Endometrium (tissue), 2 donors: ENCODE measurements around the gene AGBL4.

Experiments
- FAIRE-seq: peaks from 2 replicates; lab custom pipeline; 2012; peaks lifted over from hg19 to GRCh38; lab: Jason Lieb, UNC
- donor health status: control.
- donor health status: control.

Gene AGBL4

DNA sequence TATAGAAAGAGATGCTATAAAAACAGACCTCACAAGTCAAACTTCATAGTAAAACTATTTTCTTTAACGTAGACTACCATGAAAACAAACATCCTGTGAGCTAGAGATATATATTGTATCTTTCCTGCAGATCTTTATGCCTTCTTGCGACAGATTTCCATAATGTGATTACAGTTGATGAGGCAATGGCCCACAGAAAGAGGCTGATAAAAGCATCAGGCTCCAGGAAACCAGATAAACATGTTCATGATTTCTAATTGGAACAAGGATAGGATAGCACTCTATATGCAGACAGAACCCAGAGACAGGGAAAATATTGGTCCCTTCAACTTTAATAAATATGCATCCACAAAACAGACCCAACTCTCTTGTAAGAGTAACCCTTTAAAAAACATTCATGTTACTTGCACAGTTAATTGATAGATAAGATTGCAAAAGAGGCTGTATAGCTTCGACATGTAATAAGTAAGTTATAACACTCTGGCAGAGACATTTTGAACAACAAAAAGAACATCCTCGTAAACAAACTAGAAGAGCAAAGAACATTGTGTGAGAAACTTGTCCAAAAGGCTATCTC is 329.4 kb downstream of the AGBL4 start:
- no peak for FAIRE-seq

DNA sequence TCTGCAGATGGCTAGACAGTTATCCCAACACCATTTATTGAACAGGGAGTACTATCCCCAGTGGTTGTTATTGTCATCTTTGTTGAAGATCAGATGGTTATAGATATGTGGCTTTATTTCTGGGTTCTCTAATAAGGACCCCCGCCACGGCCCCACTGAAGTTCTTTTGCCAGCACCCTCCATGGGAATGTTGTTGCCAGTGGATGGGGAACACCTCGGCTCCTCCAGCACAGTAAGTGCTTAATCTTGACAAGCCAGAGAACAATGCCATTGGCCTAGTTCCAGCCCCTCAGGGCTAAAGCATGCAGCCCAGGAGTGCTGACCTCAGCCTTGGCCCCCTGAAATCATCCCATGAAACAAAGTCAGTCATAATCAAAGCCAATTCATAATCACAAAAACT is 337.6 kb downstream of the AGBL4 start:
- FAIRE-seq: no peak

DNA sequence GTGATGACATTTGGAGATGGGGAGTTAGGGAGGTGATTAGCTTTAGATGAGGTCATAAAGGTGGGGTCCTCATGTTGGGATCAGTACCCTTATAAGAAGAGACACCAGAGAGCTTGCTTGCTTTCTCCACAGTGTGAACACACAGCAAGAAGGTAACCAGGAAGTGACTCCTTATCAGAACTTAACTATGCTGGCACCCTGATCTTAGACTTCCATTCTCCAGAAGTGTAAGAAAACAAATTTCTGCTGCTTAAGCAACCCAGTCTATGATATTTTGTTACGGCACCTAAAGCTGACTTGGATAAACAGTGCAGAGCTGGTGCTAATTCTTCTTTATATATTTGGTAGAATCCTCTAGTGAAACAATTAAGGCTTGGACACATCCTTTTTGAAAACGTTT is 346.0 kb downstream of the AGBL4 start:
- no peak for FAIRE-seq

DNA sequence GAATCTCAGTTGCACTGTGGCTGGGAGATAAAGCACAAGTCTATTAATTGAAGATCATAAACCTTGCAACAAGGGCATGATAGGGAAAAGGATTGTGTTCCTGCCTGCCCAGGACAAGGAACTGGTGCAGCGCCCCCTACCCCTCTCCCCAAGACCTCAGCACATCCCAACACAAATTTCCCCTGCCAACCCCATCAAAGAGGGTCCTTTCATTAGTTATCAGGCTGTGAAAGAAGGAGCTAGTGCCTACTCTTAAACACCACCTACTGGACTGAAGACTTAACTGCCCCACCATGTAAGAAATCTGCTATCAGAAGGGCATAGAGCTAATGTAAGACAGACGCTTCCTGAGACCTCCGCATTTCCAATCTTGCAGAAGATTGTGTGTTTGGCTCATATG is 372.6 kb downstream of the AGBL4 start:
- FAIRE-seq: no peak

DNA sequence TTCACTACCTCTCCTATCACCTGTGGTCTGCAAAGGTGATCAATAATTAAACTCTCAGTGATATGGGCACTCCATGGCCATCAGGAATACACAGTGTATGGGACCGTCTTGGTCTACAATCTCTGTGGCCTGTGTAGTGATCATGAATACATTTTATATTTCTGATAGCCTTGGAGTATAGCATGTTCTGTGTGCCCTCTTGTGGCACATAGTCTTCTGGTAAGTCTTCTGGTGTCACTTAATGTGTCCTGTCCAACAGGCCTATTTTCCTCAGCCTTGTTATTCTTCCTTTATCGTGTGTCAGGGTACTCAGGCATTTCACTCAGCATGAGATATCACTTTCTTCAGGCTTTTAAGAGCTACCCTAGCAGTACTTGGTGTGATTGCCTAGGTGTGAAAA is 393.6 kb downstream of the AGBL4 start:
- no peak for FAIRE-seq

DNA sequence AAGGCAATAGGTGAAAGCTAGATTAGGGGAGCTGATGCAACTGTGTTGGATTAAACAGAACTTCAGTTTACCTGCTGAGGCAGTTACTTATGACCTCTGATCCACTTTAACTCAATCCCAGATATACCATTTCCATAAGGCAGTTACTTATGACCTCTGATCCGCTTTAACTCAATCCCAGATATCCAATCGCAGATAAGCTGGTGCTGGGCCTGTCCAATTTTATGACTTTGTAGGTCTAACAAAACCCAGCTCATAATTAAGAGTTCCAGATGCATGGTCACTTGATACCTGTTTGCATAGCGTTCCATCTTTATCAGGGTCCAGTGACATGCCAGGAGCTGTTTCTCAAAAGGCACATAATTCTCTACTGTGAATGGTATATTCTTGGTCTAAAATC is 396.0 kb downstream of the AGBL4 start:
- no peak for FAIRE-seq

DNA sequence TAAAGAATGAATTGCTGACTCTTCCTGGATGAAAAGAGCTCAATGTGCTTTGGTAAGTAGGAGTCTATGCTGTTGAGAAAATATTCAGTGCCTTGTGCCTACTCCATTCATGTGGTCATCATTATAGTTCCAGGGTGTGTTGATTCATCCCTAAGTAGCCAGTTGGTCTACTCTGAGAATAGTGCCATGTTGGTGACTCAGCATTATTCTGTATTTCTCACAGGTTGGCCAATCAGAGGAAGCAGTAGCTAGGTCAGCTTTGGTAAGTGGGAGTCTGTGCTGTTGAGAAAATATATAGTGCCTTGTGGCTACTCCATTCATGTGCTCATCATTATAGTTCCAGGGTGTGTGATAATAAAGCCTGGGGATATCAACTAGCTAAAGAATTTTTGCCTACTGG is 397.3 kb downstream of the AGBL4 start:
- FAIRE-seq: no peak

DNA sequence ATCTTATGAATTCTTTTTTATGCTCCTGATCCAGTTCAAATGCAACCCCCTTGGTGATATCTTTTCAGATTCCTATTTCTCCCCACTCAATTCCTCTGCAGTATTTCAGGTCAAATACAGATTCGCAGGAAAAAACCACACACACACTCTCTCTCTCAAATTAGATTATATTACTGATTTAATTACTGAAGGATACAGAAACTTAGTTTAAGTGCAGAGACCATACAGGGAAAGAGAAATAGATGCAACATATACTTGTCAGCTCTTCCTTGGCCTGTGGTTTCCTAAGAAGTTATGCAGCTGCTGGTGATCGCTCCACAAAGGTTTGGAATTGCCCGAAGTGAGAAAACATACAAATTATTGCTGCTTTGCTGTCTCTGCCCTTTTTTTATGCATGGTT is 400.9 kb downstream of the AGBL4 start:
- no peak for FAIRE-seq

DNA sequence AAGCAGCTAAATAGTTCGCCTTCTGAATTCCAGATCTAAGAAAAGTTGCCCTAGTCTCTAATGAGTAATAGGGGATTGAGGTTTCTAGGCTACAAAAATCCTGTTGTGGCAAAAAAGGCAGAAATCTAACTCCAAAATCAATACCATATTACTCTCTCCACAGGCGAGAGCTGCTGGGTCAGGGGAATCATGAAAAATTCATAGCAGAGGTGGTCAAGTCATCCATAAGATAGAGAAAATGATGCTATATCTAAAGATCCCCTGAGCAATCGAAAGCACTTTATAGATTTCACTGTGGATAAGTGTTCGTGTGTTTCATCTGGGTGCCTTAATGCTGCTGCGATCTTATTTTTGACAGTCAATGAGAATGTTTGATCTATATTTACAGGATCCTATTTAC is 417.7 kb downstream of the AGBL4 start:
- no peak for FAIRE-seq

DNA sequence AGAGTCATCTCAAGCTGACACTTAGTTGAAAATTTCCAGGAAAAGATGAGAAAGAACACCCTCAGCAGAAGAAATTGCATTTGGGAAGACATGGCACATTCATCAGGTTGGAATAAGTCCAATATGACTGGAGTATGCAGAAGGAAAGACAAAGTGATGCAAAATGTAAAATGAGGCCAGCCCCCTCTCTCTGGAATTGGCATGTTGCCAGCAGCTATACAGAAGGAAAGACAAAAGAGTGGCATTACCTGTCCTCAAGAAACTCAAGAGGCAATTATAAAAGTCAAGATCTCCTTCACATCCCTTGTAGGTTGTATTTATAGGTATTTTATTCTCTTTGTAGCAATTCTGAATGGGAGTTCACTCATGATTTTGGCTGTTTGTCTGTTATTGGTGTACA is 426.3 kb downstream of the AGBL4 start:
- FAIRE-seq: no peak

DNA sequence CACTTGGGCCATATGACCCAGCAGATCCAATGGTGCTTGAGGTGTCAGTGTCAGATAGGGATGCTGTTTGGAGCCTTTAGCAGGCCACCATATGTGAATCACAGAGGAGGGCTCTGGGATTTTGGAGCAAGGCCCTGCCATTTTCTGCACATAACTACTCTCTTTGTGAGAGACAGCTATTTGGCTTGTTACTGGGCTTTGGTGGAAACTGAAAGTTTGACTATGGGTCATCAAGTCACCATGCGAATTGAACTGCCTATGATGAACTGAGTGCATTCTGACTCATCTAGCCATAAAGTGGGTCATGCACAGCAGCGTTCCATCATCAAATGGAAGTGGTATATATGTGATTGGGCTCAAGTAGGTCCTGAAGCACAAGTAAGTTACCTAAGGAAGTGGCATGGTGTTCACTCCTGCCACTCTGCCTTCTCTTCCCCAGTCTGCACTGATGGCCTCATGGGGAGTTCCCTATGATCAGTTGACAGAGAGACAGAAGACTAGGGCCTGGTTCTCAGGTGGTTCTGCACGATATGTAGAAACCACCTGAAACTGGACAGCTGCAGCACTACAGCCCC is 447.3 kb downstream of the AGBL4 start:
- no peak for FAIRE-seq

DNA sequence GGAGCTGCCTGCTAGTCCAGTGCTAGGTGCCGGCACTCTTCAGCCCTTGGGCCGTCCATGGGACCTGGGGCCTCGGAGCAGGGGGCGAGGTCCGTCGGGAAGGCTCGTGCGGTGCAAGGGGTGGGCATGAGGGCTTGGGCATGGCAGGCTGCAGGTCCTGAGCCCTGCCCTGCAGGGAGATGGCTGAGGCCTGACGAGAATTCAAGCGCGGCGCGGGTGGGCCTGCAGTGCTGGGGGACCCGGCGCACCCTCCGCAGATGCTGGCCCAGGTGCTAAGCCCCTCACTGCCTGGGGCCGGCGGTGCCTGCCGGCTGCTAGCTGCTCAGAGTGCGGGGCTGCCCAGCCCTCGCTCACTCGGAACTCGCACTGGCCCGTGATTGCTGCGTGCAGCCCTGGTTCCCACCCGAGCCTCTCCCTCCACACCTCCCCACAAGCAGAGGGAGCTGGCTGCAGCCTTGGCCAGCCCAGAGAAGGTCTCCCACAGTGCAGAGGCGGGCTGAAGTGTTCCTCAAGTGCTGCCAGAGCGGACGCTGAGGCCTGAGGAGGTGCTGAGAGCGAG is 467.0 kb downstream of the AGBL4 start:
- FAIRE-seq: no peak

DNA sequence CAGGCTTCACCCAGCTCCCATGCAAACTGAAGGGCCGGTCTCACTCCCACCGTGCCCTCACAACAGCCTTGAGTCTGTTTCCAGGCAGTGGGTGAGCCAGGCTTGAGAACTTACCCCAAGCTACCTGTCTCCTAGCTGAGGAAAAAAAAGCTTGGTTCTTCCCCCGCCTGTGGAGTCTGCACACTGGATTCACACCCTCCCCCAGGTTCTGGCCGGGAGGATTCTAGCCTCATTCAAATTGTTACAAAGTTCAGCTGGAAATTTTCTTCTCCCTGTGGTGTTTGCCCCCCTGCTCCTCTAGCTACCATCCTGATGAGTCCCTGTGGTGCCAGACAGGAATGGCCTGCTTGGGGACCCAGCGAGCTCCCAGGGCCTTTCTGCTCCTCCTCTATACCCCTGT is 471.7 kb downstream of the AGBL4 start:
- no peak for FAIRE-seq

DNA sequence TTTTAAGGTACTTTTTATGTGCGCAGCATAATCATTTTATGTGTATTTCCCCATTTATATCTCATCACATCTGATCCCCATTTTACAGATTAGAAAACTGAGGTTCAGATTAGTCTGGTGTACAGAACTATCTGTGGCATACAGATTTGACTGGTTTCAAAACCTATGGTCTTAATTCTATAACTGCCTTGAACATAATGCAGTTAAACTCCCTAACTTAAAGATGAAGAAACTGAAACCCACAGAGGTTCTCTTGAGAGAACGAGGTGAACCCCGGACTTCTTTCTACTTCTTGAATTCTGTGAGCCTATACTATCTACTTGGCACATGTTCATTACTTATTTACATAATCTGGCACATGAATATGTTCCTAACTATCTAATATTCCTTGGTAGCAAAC is 479.1 kb downstream of the AGBL4 start:
- no peak for FAIRE-seq

DNA sequence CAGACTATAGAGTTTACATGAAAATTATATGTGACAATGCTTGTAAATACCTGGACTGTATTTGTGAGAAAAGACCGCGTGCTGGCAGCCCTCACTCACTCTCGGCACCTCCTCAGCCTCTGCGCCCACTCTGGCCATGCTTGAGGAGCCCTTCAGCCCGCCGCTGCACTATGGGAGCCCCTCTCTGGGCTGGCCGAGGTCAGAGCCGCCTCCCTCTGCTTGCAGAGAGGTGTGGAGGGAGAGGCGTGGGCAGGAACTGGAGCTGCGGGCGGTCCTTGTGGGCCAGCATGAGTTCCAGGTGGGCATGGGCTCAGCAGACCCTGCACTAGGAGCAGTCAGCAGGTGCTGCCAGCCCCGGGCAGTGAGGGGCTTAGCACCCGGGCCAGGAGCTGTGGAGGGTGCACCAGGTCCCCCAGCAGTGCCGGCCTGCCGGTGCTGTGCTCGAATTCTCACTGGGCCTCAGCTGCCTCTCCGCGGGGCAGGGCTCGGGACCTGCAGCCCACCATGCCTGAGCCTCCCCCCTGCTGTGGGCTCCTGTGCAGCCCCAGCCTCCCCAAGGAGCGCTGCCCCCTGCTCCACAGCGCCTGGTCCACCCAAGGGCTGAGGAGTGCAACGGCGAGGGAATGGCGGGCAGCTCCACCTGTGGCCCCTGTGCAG is 482.5 kb downstream of the AGBL4 start:
- FAIRE-seq: no peak

DNA sequence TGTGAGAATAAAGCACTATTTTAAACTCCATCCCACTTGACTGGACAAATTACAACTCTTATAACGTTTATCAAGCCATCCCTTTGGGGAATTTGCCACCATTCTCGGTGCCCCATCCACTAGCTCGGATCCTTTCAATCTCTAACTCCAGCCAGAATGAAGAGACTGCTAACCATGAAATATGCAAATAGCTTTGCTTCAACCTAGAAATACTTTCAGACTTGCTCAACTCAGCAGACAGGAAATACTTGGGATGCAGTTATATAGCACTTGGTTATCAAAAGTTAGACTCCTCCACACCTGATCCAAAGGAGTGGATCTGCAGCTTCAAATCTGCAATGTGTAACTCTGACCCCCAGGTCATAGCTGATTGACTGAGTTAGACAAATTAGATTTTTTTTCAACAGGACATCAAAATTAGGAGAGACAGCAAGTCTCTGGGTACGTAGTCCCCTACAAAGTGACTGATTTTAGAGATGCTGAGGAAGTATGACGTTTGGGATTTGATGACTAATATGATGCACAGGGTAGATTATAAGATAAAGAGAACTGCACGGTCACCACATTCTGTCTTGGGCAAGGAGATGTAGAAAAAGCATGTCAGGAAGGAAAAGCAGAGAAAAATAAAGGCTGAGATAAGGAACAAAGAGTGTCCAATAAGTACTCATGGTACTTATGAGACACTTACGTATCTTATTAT is 496.0 kb downstream of the AGBL4 start:
- no peak for FAIRE-seq

DNA sequence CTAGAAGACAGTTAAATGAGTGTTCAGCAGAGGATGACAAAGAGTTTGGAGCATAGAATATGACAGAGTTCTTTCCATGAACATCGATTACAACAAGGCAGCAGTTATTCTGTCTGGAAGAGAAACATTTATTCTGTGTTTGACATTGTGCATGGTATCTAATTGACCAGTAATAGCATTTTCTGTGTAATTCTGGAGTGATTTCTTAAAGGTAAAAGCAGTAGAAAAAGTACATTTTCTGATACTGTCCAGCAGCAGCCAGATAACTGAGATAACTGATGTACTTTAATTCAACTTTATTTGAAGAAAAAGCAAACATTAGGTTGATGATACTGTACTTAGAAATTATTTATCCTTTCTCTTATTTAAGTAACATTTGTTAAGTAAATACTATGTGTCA is 497.1 kb downstream of the AGBL4 start:
- FAIRE-seq: no peak

DNA sequence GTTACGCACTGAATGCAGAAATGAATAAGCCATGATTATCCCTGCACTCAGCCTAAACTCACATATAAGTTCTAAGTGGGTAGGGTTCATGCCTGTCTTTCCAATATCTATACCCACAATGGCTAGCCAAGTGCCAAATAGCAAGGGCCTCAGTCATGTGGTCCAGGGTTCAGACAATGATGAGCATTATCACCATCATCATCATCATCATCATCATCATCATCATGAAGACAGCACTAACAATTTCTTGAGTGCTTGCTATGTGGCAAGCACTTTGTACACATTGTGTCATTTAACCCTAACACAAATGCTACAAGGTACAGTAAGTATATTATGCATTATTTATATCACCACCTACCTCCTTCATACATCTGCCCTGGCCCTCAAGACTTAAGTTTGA is 500.0 kb downstream of the AGBL4 start:
- no peak for FAIRE-seq

DNA sequence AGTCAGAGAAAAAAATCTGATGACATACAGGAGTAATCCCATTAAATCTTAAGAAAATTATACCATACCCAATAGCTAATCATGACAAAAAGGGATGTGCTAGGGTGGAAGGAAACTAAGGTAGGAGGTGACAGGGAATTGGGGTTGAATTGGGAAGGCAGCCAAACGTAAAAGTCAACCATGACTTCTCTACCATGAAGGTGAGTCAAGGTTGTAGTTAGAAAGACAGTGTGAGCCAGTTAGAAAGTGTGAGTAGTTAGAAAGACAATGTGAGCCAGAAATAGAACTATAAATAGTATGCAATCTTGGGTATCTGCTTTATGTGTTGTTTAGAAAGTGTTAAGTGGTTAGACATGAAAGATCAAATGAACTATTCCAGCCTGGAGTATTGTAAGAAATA is 556.8 kb downstream of the AGBL4 start:
- no peak for FAIRE-seq

DNA sequence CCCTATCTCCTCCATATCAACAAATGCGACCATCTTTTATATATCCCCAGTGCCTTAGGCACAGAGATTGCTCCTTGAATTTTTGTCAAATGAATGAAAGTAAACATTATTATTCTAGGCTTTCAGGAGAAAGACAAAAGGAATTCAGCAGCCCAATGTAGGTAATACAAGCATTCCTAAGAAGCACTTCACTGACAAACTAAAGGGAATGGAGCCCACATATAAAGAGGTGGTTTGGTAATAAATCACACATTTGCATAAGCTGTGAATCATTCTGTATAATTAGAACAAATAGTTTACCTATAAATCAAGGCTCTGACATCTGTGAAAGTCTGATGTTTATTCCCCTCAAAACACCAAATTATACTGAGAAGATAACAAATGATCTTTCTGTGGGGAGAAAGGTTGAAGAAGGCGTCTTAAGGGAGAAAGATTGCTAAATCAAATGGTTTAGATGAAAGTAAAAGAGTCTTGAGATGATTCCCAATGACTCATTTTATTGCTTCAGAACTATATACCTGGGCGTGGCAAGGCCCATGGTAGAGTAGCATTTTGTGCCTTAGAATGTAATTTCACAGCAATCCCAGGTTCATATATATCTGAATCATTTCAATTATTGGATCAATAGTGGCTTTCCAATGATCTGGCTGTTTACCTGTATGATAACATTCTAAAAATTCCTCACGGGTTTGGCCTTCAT is 558.1 kb downstream of the AGBL4 start:
- no peak for FAIRE-seq

DNA sequence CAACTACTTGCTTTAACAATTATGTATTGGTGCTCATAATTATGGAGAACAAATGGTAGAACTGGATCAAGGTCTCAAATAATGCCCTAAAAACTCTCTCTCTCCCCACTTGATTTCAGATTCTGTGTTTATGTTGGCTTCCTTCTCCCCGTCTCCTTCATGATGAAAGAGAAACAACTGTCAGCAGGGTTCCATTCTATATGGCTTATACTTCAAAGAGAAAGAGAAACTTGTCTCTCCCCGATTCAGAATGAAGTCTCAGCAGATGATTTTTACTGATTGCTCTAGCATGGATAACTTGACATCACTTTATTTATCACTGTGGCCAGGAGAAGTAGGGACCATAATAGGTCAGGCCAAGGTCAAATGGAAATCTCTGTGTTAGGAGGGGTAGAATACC is 575.6 kb downstream of the AGBL4 start:
- FAIRE-seq: no peak

DNA sequence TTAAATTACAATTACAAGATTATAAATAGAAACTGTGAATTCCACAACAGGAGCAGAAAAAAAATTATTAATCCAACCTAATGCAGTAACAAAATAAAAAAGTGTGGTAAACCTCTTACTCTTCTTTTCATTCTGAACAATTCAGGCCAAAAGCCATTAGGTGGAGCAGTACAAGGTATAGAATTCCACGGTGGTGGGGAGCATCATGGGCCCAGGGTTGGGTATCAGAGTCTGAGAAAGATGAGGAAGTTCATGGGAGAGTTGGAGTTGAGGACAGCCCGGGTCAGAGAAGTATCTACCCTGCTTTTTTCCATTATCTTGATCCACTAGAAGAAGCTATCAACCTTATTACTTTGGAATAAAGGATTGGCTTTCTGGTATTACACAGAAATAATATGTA is 586.9 kb downstream of the AGBL4 start:
- no peak for FAIRE-seq

DNA sequence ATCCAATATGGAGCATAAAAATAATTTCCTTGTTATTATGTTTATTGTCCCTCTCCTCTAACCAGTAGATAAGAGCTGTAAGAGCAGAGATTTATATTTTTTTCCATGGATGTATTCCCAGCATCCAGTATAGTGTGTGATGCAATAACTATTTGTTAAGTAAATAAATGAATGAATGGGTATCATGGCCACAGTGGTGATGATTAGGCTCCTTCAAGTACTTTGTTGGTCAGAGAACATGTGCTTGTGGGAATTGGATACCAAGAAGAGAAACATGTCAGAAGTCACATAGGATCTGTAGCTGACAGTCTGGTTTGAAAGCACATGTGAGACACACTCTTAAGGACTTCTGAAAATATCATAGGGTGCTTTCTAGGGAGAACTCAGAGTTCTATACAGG is 588.5 kb downstream of the AGBL4 start:
- FAIRE-seq: no peak
